Measurements from ENCODE around the gene EXOC6B. TPM values are rescaled to one million over a fixed set of nuclear protein-coding genes. Genes with fewer than 3 reads are reported as not detected.

EXOC6B gene
- total and polyA plus RNA-seq, 5 donors = 17.5 to 127 (median 117) TPM

DNA sequence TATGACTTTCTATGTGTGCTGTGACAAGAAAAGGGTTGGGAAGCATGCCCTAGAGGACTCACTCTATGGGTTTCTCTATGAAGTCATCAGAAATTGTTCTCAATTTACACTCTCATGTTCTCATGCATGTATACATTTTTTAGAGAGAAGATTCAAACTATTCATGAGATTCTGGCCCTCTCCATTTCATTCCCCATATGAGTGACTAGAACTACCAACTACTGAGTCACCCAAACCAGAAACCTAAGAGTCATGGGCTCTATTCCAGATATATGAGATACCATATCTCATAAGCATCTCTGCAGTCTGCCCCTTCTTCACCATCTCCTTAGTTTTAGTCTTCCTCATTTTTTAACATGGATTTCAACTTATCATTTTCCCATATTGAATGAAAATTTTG lies 87.7 kb downstream of the EXOC6B start:
- ATAC-seq (no peak), DNase-seq (no peak)
- no peaks in the 10 kb centered on the region for H3K4me1 ChIP-seq (ENCODE audit: control insufficient read depth, insufficient read depth, low read length)
- no peak overlapping the region for H3K27ac ChIP-seq (ENCODE audit: low read length)
- no peaks in the 10 kb centered on the region for H3K27me3 ChIP-seq (ENCODE audit: control insufficient read depth, insufficient read depth)
- intact Hi-C loops (cut with DNase I) = no loop called here
- H3K4me3 ChIP-seq (ENCODE audit: low read length) = no peak overlapping the region
- no peaks in the 10 kb centered on the region for H3K9me3 ChIP-seq (ENCODE audit: control insufficient read depth, low read length)

DNA sequence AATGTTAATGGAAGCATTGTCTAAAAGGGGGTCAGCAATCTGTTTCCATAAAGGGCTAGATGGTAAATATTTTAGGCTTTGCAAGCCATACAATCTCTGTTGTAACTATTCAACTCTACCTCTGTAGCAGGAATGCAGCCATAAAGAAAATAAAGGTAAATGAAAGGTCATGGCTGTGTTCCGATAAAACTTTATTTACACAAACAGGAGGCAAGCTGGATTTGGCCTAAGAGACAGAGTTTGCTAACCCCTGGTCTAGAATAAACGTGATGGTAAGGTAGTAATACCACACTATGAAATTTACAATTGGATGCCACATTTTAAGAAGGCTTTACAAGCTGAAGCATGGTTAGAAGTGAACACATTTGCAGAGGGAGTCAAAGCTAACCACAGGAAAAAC lies 91.4 kb downstream of the EXOC6B start:
- 95% methylated on average over 2 of the region's 2 CpGs for WGBS
- DNase-seq = no peak
- no peak overlapping the region for H3K4me3 ChIP-seq (ENCODE audit: low read length)
- no peak for ATAC-seq
- intact Hi-C loops (cut with DNase I) = no loop called here
- no peak overlapping the region for H3K27ac ChIP-seq (ENCODE audit: low read length)
- H3K4me1 ChIP-seq (ENCODE audit: control insufficient read depth, insufficient read depth, low read length) = no peaks in the 10 kb centered on the region
- no peaks in the 10 kb centered on the region for H3K27me3 ChIP-seq (ENCODE audit: control insufficient read depth, insufficient read depth)
- H3K9me3 ChIP-seq (ENCODE audit: control insufficient read depth, low read length) = no peaks in the 10 kb centered on the region

DNA sequence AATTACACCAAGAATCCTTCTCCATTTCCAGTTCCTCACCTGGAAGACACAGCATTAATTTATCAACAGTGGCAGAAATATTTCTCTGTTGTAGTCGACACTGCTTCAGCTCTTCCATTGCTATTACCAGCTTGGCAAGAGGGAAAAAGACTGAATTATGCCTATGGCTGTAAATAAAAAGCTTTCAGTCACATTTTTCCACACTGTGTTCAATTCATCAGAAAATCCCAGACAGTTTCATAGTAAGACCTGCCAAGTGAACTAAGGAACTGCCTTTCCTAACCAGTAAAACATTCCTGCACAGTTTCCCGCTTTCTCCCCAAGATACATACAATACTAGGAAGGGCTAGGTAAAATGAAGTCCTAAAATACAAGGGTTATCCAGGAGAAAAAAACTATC lies 94.7 kb downstream of the EXOC6B start:
- H3K9me3 ChIP-seq (ENCODE audit: control insufficient read depth, low read length) = no peaks in the 10 kb centered on the region
- intact Hi-C loops (cut with DNase I) = no loop called here
- H3K4me1 ChIP-seq (ENCODE audit: control insufficient read depth, insufficient read depth, low read length) = no peaks in the 10 kb centered on the region
- WGBS = 77% methylated on average over 2 of the region's 2 CpGs
- ATAC-seq (no peak), DNase-seq (no peak)
- H3K27me3 ChIP-seq (ENCODE audit: control insufficient read depth, insufficient read depth) = no peaks in the 10 kb centered on the region
- no peak overlapping the region for H3K27ac ChIP-seq (ENCODE audit: low read length)
- no peak overlapping the region for H3K4me3 ChIP-seq (ENCODE audit: low read length)

DNA sequence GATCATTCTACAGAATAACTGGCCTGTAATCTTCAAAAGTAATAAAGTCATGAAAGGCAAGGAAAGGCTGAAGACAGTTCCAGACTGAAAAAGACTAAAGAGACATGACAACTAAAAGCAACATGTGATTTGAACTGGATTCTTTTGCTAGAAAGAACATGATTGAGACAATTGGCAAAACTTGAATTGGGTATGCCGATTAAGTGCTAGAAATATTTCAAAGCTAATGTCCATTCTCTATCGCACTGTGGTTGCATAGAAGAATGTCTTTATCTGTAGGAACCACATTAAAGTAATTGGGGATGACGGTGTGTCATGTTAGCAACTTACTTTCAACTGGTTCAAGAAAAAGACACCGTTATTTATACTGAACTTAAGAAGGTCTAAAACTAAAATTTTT lies 98.5 kb downstream of the EXOC6B start:
- intact Hi-C loops (cut with DNase I) = no loop called here
- WGBS = 92% methylated on average over 4 of the region's 4 CpGs
- Histone ChIP-seq H3K9me3 (ENCODE audit: control insufficient read depth, low read length) (no peaks in the 10 kb centered on the region), H3K27ac (ENCODE audit: low read length) (no peak overlapping the region), H3K4me3 (ENCODE audit: low read length) (no peak overlapping the region), H3K4me1 (ENCODE audit: control insufficient read depth, insufficient read depth, low read length) (no peaks in the 10 kb centered on the region), H3K27me3 (ENCODE audit: control insufficient read depth, insufficient read depth) (no peaks in the 10 kb centered on the region)
- ATAC-seq (no peak), DNase-seq (no peak)

DNA sequence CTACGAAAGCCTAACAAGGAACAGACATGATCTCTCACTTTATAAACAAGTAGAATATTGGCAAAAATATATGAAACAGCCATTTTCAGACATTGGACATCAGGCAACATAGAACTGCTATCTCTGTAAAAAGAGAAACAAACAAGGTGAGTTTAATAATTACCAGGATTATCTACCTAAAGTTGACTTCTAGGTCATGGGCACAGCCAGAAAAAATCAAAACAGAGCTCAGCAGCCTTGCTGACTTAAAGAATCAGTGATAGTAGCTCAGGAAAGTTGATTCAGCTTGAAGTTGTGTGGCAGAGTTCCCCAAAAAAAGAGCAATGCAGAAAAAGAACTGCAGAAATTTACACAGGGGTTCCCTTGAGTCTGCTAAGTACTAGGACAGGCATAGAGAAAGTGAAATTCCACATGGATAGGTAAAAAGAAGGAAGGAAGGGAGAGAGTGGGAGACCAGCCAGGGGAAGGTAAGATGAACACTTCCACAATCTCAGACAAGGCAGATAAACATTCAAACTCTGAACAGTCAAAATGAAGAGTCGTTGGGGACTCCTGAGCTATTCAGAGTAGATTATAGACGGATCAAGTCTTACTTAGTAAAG lies 102.0 kb downstream of the EXOC6B start:
- intact Hi-C loops (cut with DNase I) = no loop called here
- WGBS = 56% methylated on average over 3 of the region's 3 CpGs
- no peaks in the 10 kb centered on the region for H3K27me3 ChIP-seq (ENCODE audit: control insufficient read depth, insufficient read depth)
- H3K4me1 ChIP-seq (ENCODE audit: control insufficient read depth, insufficient read depth, low read length) = no peaks in the 10 kb centered on the region
- DNase-seq (no peak), ATAC-seq (no peak)
- H3K27ac ChIP-seq (ENCODE audit: low read length) = no peak overlapping the region
- H3K4me3 ChIP-seq (ENCODE audit: low read length) = no peak overlapping the region
- no peaks in the 10 kb centered on the region for H3K9me3 ChIP-seq (ENCODE audit: control insufficient read depth, low read length)

DNA sequence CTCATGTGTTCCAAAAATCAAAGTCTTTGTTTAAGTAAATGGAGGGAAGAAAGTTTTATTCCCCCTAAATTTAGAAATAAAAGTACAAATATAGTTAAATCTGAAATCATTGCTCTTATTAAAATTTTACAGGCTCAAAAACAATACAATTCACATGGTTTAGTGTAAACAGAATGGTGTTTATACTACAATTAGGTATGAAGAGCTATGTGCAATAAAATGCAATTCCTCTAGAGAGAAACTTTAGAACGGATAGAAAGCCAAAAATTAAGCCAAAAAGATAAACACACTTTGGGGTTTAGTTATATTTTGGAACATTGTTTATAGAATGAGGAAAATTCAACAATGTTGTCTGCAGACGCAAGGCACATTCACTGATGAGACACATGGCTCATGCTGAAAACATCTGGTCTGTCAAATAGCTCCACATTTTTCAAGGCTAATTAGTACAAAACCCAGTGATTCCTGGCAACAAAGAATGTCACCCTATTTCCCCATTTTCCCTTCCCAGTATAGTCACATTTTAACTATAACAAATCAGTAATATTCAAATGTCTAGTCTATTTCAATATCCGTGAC lies 103.3 kb downstream of the EXOC6B start:
- 65% methylated on average over 3 of the region's 3 CpGs for WGBS
- no peaks in the 10 kb centered on the region for H3K27me3 ChIP-seq (ENCODE audit: control insufficient read depth, insufficient read depth)

DNA sequence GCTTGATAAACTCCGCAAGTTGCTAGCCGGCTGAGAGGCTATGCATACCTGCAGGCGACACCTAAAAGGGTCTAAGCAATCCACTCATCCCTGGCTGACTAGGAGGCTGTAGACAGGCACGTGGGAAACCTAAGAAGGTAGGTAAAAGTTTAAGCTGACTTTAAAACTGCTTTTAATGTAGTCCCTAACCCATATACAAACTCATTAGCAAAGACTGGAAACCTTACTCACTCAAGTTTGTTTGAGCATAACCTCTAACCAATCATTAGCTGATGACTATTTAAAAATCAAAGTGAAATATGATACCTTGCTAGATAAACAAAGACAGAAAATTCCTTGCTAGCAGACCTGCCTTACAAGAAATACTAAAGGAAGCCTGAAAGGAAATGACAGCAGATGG lies 106.4 kb downstream of the EXOC6B start:
- Histone ChIP-seq H3K4me3 (ENCODE audit: low read length) (no peak overlapping the region), H3K27ac (ENCODE audit: low read length) (no peak overlapping the region), H3K4me1 (ENCODE audit: control insufficient read depth, insufficient read depth, low read length) (peaks cover 2% of the 10 kb centered on the region), H3K9me3 (ENCODE audit: control insufficient read depth, low read length) (no peaks in the 10 kb centered on the region), H3K27me3 (ENCODE audit: control insufficient read depth, insufficient read depth) (no peaks in the 10 kb centered on the region)
- WGBS = 77% methylated on average over 4 of the region's 4 CpGs
- ATAC-seq (no peak), DNase-seq (no peak)
- intact Hi-C loops (cut with DNase I) = no loop called here

More for the DNA sequence above, 103.3 kb downstream of the EXOC6B start:
- ATAC-seq = no peak
- no peak overlapping the region for H3K27ac ChIP-seq (ENCODE audit: low read length)
- no peak overlapping the region for H3K4me3 ChIP-seq (ENCODE audit: low read length)
- H3K4me1 ChIP-seq (ENCODE audit: control insufficient read depth, insufficient read depth, low read length) = peaks cover 2% of the 10 kb centered on the region
- intact Hi-C loops (cut with DNase I) = no loop called here
- no peak for DNase-seq
- H3K9me3 ChIP-seq (ENCODE audit: control insufficient read depth, low read length) = no peaks in the 10 kb centered on the region

DNA sequence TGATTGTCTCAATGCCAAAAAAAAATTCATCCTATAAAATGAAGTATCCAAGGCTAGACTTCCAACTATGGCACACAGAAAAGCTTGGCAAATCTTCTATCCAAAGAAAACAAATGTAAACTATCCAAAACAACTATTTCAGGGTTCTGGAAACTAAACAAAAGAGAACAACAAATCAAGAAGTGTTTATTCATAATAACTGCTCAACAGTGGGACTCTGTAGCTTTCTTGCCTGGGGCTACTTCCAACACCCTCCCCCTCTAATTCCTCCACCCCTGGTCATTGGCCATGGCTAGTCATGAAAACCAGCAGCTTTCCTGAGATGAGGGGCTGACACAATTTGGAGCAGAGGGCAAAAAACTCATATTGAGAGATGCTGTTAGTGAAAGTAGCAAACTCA lies 107.0 kb downstream of the EXOC6B start:
- no peak overlapping the region for H3K4me3 ChIP-seq (ENCODE audit: low read length)
- no peaks in the 10 kb centered on the region for H3K9me3 ChIP-seq (ENCODE audit: control insufficient read depth, low read length)
- intact Hi-C loops (cut with DNase I) = no loop called here
- ATAC-seq = no peak
- H3K4me1 ChIP-seq (ENCODE audit: control insufficient read depth, insufficient read depth, low read length) = peaks cover 2% of the 10 kb centered on the region
- no peak for DNase-seq
- no peak overlapping the region for H3K27ac ChIP-seq (ENCODE audit: low read length)
- no peaks in the 10 kb centered on the region for H3K27me3 ChIP-seq (ENCODE audit: control insufficient read depth, insufficient read depth)

DNA sequence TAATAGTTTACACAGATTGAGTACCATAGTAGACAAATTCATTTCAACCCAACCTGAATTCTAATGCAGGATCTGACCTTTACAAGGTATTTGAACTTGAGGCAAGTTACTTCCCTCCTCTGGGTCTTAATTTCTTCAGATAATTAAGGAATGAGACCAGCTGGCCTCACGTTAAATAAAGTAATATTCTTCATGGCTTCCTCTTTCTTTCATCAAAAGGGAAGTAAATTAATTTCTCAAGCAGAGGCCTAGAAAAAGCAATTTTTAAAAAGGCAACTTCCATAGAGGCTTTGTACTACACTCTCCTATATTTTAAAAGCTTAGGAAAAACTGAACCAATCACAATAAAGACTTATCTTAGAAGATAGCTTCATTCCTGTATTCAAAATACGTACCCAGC lies 109.2 kb downstream of the EXOC6B start:
- intact Hi-C loops (cut with DNase I) = no loop called here
- WGBS = 55% methylated on average over 2 of the region's 2 CpGs
- Histone ChIP-seq H3K9me3 (ENCODE audit: control insufficient read depth, low read length) (no peaks in the 10 kb centered on the region), H3K27me3 (ENCODE audit: control insufficient read depth, insufficient read depth) (no peaks in the 10 kb centered on the region), H3K27ac (ENCODE audit: low read length) (no peak overlapping the region), H3K4me1 (ENCODE audit: control insufficient read depth, insufficient read depth, low read length) (peaks cover 2% of the 10 kb centered on the region), H3K4me3 (ENCODE audit: low read length) (no peak overlapping the region)
- DNase-seq (no peak), ATAC-seq (no peak)

DNA sequence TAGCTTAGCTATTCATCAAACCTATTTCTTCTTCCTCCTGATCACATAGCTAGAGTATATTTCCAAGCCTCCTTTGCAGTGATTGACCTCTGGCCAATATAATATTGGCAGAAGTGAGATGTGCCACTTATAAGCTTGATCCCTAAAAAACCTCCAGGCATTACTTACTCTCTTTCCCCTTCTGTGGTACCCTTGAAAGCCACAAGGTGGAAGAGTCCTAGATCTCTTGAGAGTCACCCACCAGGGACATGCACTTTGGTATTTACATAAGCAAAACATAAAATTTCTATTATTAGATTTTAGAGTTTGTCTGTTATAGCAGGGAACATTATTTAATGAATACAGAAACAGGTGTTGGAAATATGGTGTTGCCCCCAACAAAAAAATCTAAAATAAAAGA lies 112.0 kb downstream of the EXOC6B start:
- no peak overlapping the region for H3K4me3 ChIP-seq (ENCODE audit: low read length)
- DNase-seq (no peak), ATAC-seq (no peak)
- intact Hi-C loops (cut with DNase I) = no loop called here
- H3K9me3 ChIP-seq (ENCODE audit: control insufficient read depth, low read length) = no peaks in the 10 kb centered on the region
- H3K27ac ChIP-seq (ENCODE audit: low read length) = no peak overlapping the region
- H3K27me3 ChIP-seq (ENCODE audit: control insufficient read depth, insufficient read depth) = no peaks in the 10 kb centered on the region
- H3K4me1 ChIP-seq (ENCODE audit: control insufficient read depth, insufficient read depth, low read length) = peaks cover 2% of the 10 kb centered on the region

DNA sequence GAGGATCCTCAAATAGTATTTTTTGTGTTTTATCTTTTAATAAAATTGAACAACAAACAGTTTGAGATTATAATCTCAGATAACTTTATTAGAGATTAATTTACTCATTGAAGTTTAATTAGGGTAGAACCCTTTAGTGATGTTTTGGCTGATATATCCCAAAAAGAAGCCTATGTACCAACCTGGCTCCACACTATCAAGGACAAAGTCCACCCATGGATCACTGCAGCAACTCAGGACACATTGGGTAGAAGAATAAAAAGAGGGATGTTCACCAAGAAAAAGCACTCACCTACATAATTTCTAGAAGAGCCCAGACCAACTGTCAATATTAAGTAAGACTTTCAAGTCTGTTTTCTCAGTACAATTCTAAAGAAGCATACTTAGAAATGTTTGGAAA lies 112.9 kb downstream of the EXOC6B start:
- H3K4me3 ChIP-seq (ENCODE audit: low read length) = no peak overlapping the region
- peaks cover 1% of the 10 kb centered on the region for H3K4me1 ChIP-seq (ENCODE audit: control insufficient read depth, insufficient read depth, low read length)
- H3K27ac ChIP-seq (ENCODE audit: low read length) = no peak overlapping the region
- no peaks in the 10 kb centered on the region for H3K9me3 ChIP-seq (ENCODE audit: control insufficient read depth, low read length)
- ATAC-seq = no peak
- no peak for DNase-seq
- intact Hi-C loops (cut with DNase I) = no loop called here
- no peaks in the 10 kb centered on the region for H3K27me3 ChIP-seq (ENCODE audit: control insufficient read depth, insufficient read depth)

DNA sequence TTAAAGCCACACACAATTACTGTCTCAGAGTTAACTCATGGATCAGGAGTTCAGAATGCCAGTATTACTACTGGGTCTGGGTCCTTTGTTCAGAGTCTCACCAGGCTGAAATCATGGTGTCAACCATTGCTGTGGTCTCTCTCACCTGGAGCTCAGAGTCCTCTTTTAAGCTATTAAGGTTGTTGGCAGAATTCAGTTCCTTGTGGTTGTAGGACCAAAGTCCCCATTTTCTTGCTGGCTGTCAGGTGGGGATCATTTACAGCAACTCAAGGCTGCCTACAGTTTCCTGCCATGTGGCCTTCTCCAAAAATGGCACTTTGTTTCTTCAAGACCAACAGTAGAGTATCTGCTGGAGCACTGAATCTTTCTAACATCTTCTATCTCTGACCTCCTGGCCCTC lies 113.5 kb downstream of the EXOC6B start:
- Histone ChIP-seq H3K27ac (ENCODE audit: low read length) (no peak overlapping the region), H3K4me1 (ENCODE audit: control insufficient read depth, insufficient read depth, low read length) (no peaks in the 10 kb centered on the region), H3K4me3 (ENCODE audit: low read length) (no peak overlapping the region), H3K9me3 (ENCODE audit: control insufficient read depth, low read length) (no peaks in the 10 kb centered on the region), H3K27me3 (ENCODE audit: control insufficient read depth, insufficient read depth) (no peaks in the 10 kb centered on the region)
- ATAC-seq (no peak), DNase-seq (no peak)
- intact Hi-C loops (cut with DNase I) = no loop called here
